ENCODE results near the gene ITFG1. TPM values are rescaled to one million over a fixed set of nuclear protein-coding genes. Genes with fewer than 3 reads are reported as not detected.

Gene ITFG1
- total and polyA plus RNA-seq, 2 of the 13 experiments (the other 11 are each of a cell fraction or from before 2014, with no cell fraction given), result 74.5 to 150 TPM

DNA sequence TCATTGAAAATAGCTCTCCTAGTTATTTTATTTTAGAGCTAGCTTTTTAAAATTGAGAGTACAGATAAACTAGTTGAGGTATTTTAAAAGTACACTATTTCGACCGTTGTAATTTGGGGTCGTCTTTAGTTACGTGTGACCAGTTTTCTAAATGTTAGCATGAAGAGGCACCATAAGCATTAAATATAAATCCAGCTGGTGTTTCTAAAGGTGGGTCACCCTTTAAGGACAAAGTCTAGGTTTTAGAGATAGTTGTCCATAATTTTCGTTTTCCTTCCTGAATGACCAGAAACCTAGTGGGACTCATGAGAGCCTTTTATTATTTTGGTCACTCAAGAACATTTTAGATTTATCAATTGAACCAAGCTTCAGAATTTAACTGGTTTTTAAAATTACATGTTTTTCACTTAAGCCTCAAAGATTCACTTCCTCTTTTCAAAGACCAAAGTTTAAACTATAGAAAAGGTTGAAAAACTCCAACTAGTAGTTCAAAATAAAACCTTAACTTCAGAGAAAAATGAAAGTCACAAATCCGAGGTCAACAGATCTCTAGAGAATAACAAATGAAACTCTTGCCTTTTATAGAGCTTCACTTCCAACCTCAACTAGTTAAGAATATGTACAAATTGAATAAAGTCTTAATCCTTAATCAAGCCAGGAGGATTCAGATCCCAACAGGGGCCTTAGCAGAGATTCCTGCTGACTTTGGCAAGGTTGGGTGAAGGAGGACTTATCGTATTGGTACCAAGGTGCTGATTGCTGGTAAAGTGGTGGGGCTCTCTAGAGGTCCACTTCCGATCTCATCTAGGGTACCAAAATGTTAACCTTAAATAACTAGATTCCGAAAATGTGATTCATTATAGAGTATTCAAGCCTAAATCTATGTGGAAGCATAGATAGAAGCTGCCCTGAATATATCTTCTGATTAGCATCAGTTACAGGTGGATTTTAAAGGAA, 32.8 kb upstream of the ITFG1 start (continued):
- TF ChIP-seq, protein P1, sequence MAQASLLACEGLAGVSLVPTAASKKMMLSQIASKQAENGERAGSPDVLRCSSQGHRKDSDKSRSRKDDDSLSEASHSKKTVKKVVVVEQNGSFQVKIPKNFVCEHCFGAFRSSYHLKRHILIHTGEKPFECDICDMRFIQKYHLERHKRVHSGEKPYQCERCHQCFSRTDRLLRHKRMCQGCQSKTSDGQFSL (CRISPR knock-in tag; IDR thresholded peaks at IDR 0.05), result no peak
- TF ChIP-seq, protein P2, sequence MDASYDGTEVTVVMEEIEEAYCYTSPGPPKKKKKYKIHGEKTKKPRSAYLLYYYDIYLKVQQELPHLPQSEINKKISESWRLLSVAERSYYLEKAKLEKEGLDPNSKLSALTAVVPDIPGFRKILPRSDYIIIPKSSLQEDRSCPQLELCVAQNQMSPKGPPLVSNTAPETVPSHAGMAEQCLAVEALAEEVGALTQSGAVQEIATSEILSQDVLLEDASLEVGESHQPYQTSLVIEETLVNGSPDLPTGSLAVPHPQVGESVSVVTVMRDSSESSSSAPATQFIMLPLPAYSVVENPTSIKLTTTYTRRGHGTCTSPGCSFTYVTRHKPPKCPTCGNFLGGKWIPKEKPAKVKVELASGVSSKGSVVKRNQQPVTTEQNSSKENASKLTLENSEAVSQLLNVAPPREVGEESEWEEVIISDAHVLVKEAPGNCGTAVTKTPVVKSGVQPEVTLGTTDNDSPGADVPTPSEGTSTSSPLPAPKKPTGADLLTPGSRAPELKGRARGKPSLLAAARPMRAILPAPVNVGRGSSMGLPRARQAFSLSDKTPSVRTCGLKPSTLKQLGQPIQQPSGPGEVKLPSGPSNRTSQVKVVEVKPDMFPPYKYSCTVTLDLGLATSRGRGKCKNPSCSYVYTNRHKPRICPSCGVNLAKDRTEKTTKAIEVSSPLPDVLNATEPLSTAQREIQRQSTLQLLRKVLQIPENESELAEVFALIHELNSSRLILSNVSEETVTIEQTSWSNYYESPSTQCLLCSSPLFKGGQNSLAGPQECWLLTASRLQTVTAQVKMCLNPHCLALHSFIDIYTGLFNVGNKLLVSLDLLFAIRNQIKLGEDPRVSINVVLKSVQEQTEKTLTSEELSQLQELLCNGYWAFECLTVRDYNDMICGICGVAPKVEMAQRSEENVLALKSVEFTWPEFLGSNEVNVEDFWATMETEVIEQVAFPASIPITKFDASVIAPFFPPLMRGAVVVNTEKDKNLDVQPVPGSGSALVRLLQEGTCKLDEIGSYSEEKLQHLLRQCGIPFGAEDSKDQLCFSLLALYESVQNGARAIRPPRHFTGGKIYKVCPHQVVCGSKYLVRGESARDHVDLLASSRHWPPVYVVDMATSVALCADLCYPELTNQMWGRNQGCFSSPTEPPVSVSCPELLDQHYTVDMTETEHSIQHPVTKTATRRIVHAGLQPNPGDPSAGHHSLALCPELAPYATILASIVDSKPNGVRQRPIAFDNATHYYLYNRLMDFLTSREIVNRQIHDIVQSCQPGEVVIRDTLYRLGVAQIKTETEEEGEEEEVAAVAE (CRISPR knock-in tag; IDR thresholded peaks at IDR 0.05; ENCODE audit: borderline replicate concordance), result no peak
- TF ChIP-seq ZBTB1 (CRISPR knock-in tag; IDR thresholded peaks at IDR 0.05; ENCODE audit: borderline replicate concordance), result no peak
- no peak for TF ChIP-seq SMAD1 (CRISPR knock-in tag; IDR thresholded peaks at IDR 0.05; ENCODE audit: borderline replicate concordance, low read depth)
- TF ChIP-seq, protein P3, sequence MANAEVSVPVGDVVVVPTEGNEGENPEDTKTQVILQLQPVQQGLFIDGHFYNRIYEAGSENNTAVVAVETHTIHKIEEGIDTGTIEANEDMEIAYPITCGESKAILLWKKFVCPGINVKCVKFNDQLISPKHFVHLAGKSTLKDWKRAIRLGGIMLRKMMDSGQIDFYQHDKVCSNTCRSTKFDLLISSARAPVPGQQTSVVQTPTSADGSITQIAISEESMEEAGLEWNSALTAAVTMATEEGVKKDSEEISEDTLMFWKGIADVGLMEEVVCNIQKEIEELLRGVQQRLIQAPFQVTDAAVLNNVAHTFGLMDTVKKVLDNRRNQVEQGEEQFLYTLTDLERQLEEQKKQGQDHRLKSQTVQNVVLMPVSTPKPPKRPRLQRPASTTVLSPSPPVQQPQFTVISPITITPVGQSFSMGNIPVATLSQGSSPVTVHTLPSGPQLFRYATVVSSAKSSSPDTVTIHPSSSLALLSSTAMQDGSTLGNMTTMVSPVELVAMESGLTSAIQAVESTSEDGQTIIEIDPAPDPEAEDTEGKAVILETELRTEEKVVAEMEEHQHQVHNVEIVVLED (CRISPR knock-in tag; IDR thresholded peaks at IDR 0.05; ENCODE audit: borderline replicate concordance), result no peak
- no peak for TF ChIP-seq ZFP36L1 (CRISPR knock-in tag; IDR thresholded peaks at IDR 0.05)
- TF ChIP-seq KLF9 (CRISPR knock-in tag; IDR thresholded peaks at IDR 0.05; ENCODE audit: low read depth), result no peak
- TF ChIP-seq, protein P4, sequence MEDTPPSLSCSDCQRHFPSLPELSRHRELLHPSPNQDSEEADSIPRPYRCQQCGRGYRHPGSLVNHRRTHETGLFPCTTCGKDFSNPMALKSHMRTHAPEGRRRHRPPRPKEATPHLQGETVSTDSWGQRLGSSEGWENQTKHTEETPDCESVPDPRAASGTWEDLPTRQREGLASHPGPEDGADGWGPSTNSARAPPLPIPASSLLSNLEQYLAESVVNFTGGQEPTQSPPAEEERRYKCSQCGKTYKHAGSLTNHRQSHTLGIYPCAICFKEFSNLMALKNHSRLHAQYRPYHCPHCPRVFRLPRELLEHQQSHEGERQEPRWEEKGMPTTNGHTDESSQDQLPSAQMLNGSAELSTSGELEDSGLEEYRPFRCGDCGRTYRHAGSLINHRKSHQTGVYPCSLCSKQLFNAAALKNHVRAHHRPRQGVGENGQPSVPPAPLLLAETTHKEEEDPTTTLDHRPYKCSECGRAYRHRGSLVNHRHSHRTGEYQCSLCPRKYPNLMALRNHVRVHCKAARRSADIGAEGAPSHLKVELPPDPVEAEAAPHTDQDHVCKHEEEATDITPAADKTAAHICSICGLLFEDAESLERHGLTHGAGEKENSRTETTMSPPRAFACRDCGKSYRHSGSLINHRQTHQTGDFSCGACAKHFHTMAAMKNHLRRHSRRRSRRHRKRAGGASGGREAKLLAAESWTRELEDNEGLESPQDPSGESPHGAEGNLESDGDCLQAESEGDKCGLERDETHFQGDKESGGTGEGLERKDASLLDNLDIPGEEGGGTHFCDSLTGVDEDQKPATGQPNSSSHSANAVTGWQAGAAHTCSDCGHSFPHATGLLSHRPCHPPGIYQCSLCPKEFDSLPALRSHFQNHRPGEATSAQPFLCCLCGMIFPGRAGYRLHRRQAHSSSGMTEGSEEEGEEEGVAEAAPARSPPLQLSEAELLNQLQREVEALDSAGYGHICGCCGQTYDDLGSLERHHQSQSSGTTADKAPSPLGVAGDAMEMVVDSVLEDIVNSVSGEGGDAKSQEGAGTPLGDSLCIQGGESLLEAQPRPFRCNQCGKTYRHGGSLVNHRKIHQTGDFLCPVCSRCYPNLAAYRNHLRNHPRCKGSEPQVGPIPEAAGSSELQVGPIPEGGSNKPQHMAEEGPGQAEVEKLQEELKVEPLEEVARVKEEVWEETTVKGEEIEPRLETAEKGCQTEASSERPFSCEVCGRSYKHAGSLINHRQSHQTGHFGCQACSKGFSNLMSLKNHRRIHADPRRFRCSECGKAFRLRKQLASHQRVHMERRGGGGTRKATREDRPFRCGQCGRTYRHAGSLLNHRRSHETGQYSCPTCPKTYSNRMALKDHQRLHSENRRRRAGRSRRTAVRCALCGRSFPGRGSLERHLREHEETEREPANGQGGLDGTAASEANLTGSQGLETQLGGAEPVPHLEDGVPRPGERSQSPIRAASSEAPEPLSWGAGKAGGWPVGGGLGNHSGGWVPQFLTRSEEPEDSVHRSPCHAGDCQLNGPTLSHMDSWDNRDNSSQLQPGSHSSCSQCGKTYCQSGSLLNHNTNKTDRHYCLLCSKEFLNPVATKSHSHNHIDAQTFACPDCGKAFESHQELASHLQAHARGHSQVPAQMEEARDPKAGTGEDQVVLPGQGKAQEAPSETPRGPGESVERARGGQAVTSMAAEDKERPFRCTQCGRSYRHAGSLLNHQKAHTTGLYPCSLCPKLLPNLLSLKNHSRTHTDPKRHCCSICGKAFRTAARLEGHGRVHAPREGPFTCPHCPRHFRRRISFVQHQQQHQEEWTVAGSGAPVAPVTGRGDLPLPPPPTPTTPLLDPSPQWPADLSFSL (CRISPR knock-in tag; IDR thresholded peaks at IDR 0.05), result no peak
- TF ChIP-seq EHMT2 (IDR thresholded peaks at IDR 0.05; ENCODE audit: borderline replicate concordance, low read depth, low read length), result 0 out of 2 replicates have a peak, but pooled peaks have one; percentile 21
- no peak for TF ChIP-seq RAD21 (CRISPR knock-in tag; IDR thresholded peaks at IDR 0.05)

Measured in HepG2 (cell line).